GM18520 (cell line): ENCODE results near the gene SUFU.
A peak's percentile ranks its signal among the peaks of the same experiment; 100 is the strongest.

Experiments used
- ATAC-seq: cut with Tn5 transposase; IDR thresholded peaks from one replicate; pipeline ENCODE4 v1.9.1; 2021; ENCODE audit not compliant: unreplicated experiment

The SUFU gene

GRCh38 chr10:102632394-102633111 lies 128.8 kb downstream of the SUFU start:
- ATAC-seq, result no peak

GRCh38 chr10:102633287-102633686 lies 129.5 kb downstream of the SUFU start:
- ATAC-seq, result no peak

GRCh38 chr10:102633848-102634247 lies 130.1 kb downstream of the SUFU start:
- no peak for ATAC-seq

- ATAC-seq, result no peak
Measured at GRCh38 chr10:102634686-102635085, 130.9 kb downstream of the SUFU start.

GRCh38 chr10:102635377-102635776 lies 131.6 kb downstream of the SUFU start:
- no peak for ATAC-seq

- ATAC-seq, result no peak
Measured at GRCh38 chr10:102639537-102639936, 135.8 kb downstream of the SUFU start.

GRCh38 chr10:102641402-102641801 lies 137.6 kb downstream of the SUFU start:
- no peak for ATAC-seq

GRCh38 chr10:102641880-102642735 lies 138.3 kb downstream of the SUFU start:
- peak; percentile 41 for ATAC-seq

GRCh38 chr10:102642736-102643335 lies 139.1 kb downstream of the SUFU start:
- no peak for ATAC-seq

GRCh38 chr10:102643336-102644065 lies 139.7 kb downstream of the SUFU start:
- no peak for ATAC-seq

- ATAC-seq, result no peak
Measured at GRCh38 chr10:102644066-102644645, 140.4 kb downstream of the SUFU start, which contains the start of gene TRIM8. Gene TRIM8, plus strand, starts transcription at chr10:102644479. Its CDS starts 139 bp downstream, at chr10:102644618.

- ATAC-seq, result no peak
Measured at GRCh38 chr10:102644646-102645387, 141.0 kb downstream of the SUFU start.

- ATAC-seq, result no peak
Measured at GRCh38 chr10:102645388-102645740, 141.6 kb downstream of the SUFU start.

- ATAC-seq, result peak; percentile 23
Measured at GRCh38 chr10:102645741-102646609, 142.2 kb downstream of the SUFU start.

GRCh38 chr10:102646610-102647442 lies 143.1 kb downstream of the SUFU start:
- ATAC-seq, result no peak

GRCh38 chr10:102647443-102648268 lies 143.9 kb downstream of the SUFU start:
- no peak for ATAC-seq

GRCh38 chr10:102648269-102648888 lies 144.6 kb downstream of the SUFU start:
- ATAC-seq, result no peak
